ENCODE measurements around the gene HPSE2.

The HPSE2 gene

DNA sequence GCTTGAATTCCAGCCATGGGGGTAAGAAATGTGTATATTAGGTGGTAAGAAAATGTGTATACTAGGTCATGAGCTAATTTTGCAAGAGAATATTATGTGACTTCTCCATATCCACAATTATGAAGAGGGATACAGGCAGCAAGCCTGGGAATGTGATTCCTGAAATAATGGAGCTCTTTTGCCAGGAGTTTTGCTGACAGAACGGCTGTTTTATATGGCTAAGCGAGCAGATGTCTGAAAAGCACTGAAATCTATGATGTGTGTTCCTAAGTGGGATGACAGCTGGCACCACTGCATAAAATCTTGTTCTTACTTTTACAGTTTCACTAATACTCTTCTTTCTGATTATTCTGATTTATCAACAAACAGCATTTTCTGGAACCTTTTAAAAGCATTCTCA, 402.9 kb downstream of the HPSE2 start:
- TF ChIP-seq, protein P1, sequence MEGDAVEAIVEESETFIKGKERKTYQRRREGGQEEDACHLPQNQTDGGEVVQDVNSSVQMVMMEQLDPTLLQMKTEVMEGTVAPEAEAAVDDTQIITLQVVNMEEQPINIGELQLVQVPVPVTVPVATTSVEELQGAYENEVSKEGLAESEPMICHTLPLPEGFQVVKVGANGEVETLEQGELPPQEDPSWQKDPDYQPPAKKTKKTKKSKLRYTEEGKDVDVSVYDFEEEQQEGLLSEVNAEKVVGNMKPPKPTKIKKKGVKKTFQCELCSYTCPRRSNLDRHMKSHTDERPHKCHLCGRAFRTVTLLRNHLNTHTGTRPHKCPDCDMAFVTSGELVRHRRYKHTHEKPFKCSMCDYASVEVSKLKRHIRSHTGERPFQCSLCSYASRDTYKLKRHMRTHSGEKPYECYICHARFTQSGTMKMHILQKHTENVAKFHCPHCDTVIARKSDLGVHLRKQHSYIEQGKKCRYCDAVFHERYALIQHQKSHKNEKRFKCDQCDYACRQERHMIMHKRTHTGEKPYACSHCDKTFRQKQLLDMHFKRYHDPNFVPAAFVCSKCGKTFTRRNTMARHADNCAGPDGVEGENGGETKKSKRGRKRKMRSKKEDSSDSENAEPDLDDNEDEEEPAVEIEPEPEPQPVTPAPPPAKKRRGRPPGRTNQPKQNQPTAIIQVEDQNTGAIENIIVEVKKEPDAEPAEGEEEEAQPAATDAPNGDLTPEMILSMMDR (IDR thresholded peaks at IDR 0.05; ENCODE audit: insufficient read depth, low read length, poor library complexity, severe bottlenecking), result no peak
- H3K36me3 ChIP-seq (ENCODE audit: control insufficient read depth, insufficient read depth, low read length), result no peaks in the 10 kb centered on the region
- DNase-seq (ENCODE audit: extremely low read depth, insufficient read length), result no peak

DNA sequence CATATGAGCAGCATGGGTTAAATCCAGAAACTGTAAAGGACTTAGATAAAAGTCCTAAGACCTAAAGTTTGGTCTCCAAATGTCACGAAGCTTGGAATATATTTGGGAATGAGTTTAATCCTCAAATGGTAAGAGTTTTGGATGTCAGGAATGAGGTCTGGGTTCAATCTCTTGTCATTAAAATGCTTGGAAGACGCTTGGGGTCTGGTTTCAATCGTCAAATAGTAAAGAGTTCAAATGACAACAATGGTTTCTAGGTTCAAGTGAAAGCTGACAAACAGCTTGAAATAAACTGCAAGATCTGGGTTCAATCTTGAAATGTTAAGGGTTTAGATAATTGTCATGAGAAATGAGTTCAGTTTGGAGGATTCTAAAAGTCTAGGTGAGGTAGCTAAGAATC, 403.5 kb downstream of the HPSE2 start:
- H3K4me3 ChIP-seq (replicated peaks; ENCODE audit: low read depth, low read length), result no peak overlapping the region
- H3K36me3 ChIP-seq (ENCODE audit: control insufficient read depth, insufficient read depth, low read length), result no peaks in the 10 kb centered on the region
- TF ChIP-seq, protein P1 (IDR thresholded peaks at IDR 0.05; ENCODE audit: insufficient read depth, low read length, poor library complexity, severe bottlenecking), result no peak
- H3K27me3 ChIP-seq (replicated peaks; ENCODE audit: control insufficient read depth, insufficient read depth, low read length), result no peaks in the 10 kb centered on the region
- no peak for DNase-seq (ENCODE audit: extremely low read depth, insufficient read length)

More for the DNA sequence above, 402.9 kb downstream of the HPSE2 start:
- Histone ChIP-seq H3K4me3 (replicated peaks; ENCODE audit: low read depth, low read length) (no peak overlapping the region), H3K27me3 (replicated peaks; ENCODE audit: control insufficient read depth, insufficient read depth, low read length) (no peaks in the 10 kb centered on the region)

DNA sequence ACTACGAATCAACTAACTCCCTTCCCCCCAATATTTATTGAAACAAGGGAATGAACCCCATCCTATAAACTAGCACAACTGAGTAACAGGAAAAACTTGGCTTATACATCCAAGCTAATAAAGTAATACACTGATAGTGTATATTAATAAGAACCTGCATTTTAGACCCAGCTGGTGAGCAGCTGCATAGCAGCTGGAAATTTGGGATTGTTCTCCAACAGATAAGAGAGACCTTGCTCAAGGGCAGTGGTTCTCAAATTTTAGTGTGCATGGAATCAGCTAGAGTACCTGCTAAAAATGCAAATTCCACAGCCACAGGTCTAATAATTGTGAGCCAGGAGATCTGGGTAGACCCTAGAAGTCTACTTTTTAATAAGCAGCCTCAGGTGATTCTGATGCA, 404.3 kb downstream of the HPSE2 start:
- no peak overlapping the region for H3K4me3 ChIP-seq (replicated peaks; ENCODE audit: low read depth, low read length)
- H3K27me3 ChIP-seq (replicated peaks; ENCODE audit: control insufficient read depth, insufficient read depth, low read length), result no peaks in the 10 kb centered on the region
- no peak for DNase-seq (ENCODE audit: extremely low read depth, insufficient read length)
- H3K36me3 ChIP-seq (ENCODE audit: control insufficient read depth, insufficient read depth, low read length), result no peaks in the 10 kb centered on the region
- TF ChIP-seq, protein P1 (IDR thresholded peaks at IDR 0.05; ENCODE audit: insufficient read depth, low read length, poor library complexity, severe bottlenecking), result no peak

DNA sequence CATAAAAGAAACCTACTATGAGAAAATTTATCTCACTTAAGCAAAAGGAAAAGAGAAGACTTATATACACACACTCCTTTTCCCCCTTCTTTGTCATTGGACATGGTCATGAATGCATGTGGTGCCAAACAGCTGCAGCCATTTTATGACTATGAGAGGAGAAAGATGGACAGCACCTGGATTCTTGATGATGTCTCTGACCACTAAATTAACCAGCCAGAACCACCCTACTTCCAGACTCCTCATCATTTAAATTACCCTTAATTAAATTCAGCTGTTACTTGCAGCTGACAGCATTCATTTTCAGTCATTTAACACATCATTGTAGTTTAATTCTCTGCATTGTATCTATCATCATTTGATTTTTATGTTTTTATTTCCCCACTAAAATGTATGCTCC, 409.9 kb downstream of the HPSE2 start:
- H3K36me3 ChIP-seq (ENCODE audit: control insufficient read depth, insufficient read depth, low read length), result no peaks in the 10 kb centered on the region
- H3K4me3 ChIP-seq (replicated peaks; ENCODE audit: low read depth, low read length), result no peak overlapping the region
- no peaks in the 10 kb centered on the region for H3K27me3 ChIP-seq (replicated peaks; ENCODE audit: control insufficient read depth, insufficient read depth, low read length)
- no peak for DNase-seq (ENCODE audit: extremely low read depth, insufficient read length)
- TF ChIP-seq, protein P1 (IDR thresholded peaks at IDR 0.05; ENCODE audit: insufficient read depth, low read length, poor library complexity, severe bottlenecking), result no peak

DNA sequence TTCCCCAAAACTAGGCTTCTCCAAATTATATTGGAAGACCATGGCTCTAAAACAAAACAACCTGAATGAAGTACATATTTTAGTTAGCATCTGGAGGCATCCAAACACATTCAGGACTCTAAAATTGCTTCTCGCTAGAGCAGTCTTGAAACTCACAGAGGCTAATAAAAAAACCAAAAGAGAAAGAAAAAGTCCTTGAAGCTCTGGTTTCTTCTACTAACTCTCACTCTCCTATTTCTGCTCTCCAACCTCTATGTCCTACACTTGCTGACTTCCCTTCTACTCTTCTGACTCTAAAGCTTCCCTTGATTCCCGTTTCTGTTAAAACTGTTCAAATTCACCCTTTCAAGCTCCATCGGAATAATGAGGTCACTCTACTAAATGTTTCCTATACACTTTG, 418.3 kb downstream of the HPSE2 start:
- no peak for DNase-seq (ENCODE audit: extremely low read depth, insufficient read length)
- Histone ChIP-seq H3K27me3 (replicated peaks; ENCODE audit: control insufficient read depth, insufficient read depth, low read length) (no peaks in the 10 kb centered on the region), H3K4me3 (replicated peaks; ENCODE audit: low read depth, low read length) (no peak overlapping the region), H3K36me3 (ENCODE audit: control insufficient read depth, insufficient read depth, low read length) (no peaks in the 10 kb centered on the region)
- TF ChIP-seq, protein P1 (IDR thresholded peaks at IDR 0.05; ENCODE audit: insufficient read depth, low read length, poor library complexity, severe bottlenecking), result no peak

All from GM06990 (cell line).